CD14-positive monocyte (primary cell): ENCODE data around the gene EPHB4. TPM values are rescaled to one million over a fixed set of nuclear protein-coding genes. Genes with fewer than 3 reads are reported as not detected.

Experiments used
- DNase-seq, 3 donors: peaks; one replicate each; pipeline ENCODE4 v3.0.0-alpha.2; 2011 to 2022
- H2AFZ ChIP-seq: 2 replicates; pipeline ENCODE4 v1.6.0; 2012; ENCODE audit warnings: mild to moderate bottlenecking, low read depth, low read length, inconsistent platforms; ENCODE audit not compliant: insufficient read depth, poor library complexity, severe bottlenecking
- H3K27ac ChIP-seq, 2 donors: 1 replicate in 1 of 2; 2 replicates in 1 of 2; pipeline ENCODE4 v1.5.1; 2012 to 2013; ENCODE audit warnings: low read length in 2 of 2, control low read depth in 1 of 2, inconsistent platforms in 1 of 2, low read depth in 1 of 2, mild to moderate bottlenecking in 1 of 2
- H3K27me3 ChIP-seq, 2 donors: one replicate each; pipeline versions ENCODE4 v1.6.0 to v1.6.1; 2011 to 2013; ENCODE audit warnings: low read length in 2 of 2; ENCODE audit not compliant: control insufficient read depth in 2 of 2, insufficient read depth in 2 of 2
- H3K36me3 ChIP-seq, 2 donors: replicated peaks in 1 of 2; 1 replicate in 1 of 2; 2 replicates in 1 of 2; pipeline versions ENCODE4 v1.5.1 to v1.6.1; 2012 to 2013; ENCODE audit warnings: low read length in 2 of 2, control low read depth in 1 of 2, inconsistent platforms in 1 of 2, mild to moderate bottlenecking in 1 of 2; ENCODE audit not compliant: insufficient read depth in 2 of 2, control insufficient read depth in 1 of 2
- H3K4me1 ChIP-seq, 2 donors: 1 replicate in 1 of 2; 2 replicates in 1 of 2; pipeline versions ENCODE4 v1.5.1 to v1.6.1; 2012 to 2013; ENCODE audit warnings: low read length in 2 of 2, control low read depth in 1 of 2, inconsistent platforms in 1 of 2, mild to moderate bottlenecking in 1 of 2, moderate library complexity in 1 of 2; ENCODE audit not compliant: insufficient read depth in 2 of 2, control insufficient read depth in 1 of 2
- H3K4me2 ChIP-seq: replicated peaks from 2 replicates; pipeline ENCODE3; 2012; ENCODE audit warnings: low read length, moderate library complexity, mild to moderate bottlenecking; ENCODE audit not compliant: poor library complexity, severe bottlenecking; ENCODE audit errors: extremely low read depth
- H3K4me3 ChIP-seq, 3 experiments: fragments of 200-600 bp in 1 of 3; sonication (generic) in 1 of 3; replicated peaks in 1 of 3; 1 replicate in 2 of 3; 2 replicates in 1 of 3; pipeline ENCODE4 v1.5.1; 2011 to 2013; ENCODE audit warnings: low read length in 3 of 3, mild to moderate bottlenecking in 3 of 3, control low read depth in 2 of 3, low read depth in 2 of 3, inconsistent platforms in 1 of 3, moderate library complexity in 1 of 3
- H3K79me2 ChIP-seq: 2 replicates; pipeline ENCODE4 v1.6.0; 2012; ENCODE audit warnings: mild to moderate bottlenecking, control low read depth, inconsistent platforms, low read length, moderate library complexity; ENCODE audit not compliant: insufficient read depth
- H3K9ac ChIP-seq: 2 replicates; pipeline ENCODE4 v1.6.0; 2017; ENCODE audit warnings: low read length, mild to moderate bottlenecking; ENCODE audit not compliant: insufficient read depth, poor library complexity, severe bottlenecking
- H3K9me3 ChIP-seq, 2 donors: replicated peaks in 1 of 2; 1 replicate in 1 of 2; 2 replicates in 1 of 2; pipeline versions ENCODE4 v1.5.1 to v1.6.1; 2012 to 2013; ENCODE audit warnings: low read length in 2 of 2, control low read depth in 1 of 2; ENCODE audit not compliant: control insufficient read depth in 1 of 2, insufficient read depth in 1 of 2
- H4K20me1 ChIP-seq: 2 replicates; pipeline ENCODE4 v1.6.0; 2012; ENCODE audit warnings: mild to moderate bottlenecking, low read length, control low read depth, moderate library complexity; ENCODE audit not compliant: insufficient read depth
- H3K27ac Mint-ChIP-seq, 7 donors: one replicate each; pipeline ENCODE4 v1.8.0; 2020; ENCODE audit warnings: mild to moderate bottlenecking in 7 of 7, mixed read lengths in 7 of 7, moderate library complexity in 6 of 7, inconsistent platforms in 2 of 7
- H3K27me3 Mint-ChIP-seq, 3 donors: one replicate each; pipeline ENCODE4 v1.8.0; 2021 to 2022; ENCODE audit warnings: low read depth in 3 of 3, mild to moderate bottlenecking in 3 of 3, mixed read lengths in 3 of 3, moderate library complexity in 3 of 3, inconsistent platforms in 1 of 3
- H3K36me3 Mint-ChIP-seq, 2 donors: one replicate each; pipeline ENCODE4 v1.8.0; 2020; ENCODE audit warnings: mixed read lengths in 2 of 2, inconsistent platforms in 1 of 2, mild to moderate bottlenecking in 1 of 2
- H3K4me1 Mint-ChIP-seq: one replicate; pipeline ENCODE4 v1.8.0; 2020; ENCODE audit warnings: mild to moderate bottlenecking, mixed read lengths
- H3K4me3 Mint-ChIP-seq, 2 donors: one replicate each; pipeline ENCODE4 v1.8.0; 2020; ENCODE audit warnings: mild to moderate bottlenecking in 2 of 2, mixed read lengths in 2 of 2, moderate library complexity in 1 of 2
- H3K9me3 Mint-ChIP-seq, 7 donors: one replicate each; pipeline ENCODE4 v1.8.0; 2020 to 2022; ENCODE audit warnings: mixed read lengths in 7 of 7, mild to moderate bottlenecking in 6 of 7, moderate library complexity in 6 of 7, inconsistent platforms in 2 of 7
- CTCF ChIP-seq: fragments of 200-600 bp; IDR thresholded peaks from one replicate; pipeline ENCODE4 v1.8.0; 2022; ENCODE audit warnings: antibody characterized with exemption, mild to moderate bottlenecking
- WGBS: methylation state at CpG from one replicate; pipeline ENCODE4 v1.1.5; 2013; ENCODE audit warnings: missing lambda C conversion rate; ENCODE audit not compliant: insufficient coverage; 5-methylcytosine and 5-hydroxymethylcytosine counted together
- intact Hi-C, 2 donors: fragments of 100-400 bp; cut with micrococcal nuclease; formaldehyde crosslinking; loops; one replicate each; pipeline versions ENCODE4 v1.15.0 to v1.15.1; 2023
- polyA plus RNA-seq, 3 donors: library from polyadenylated mRNA; depleted of rRNA in 1 of 3; unstranded in 2 of 3; stranded (reverse) in 1 of 3; fragments of 300-500 nt in 2 of 3; fragments of >200 nt in 1 of 3; fragmentation: Illumina TruSeq in 2 of 3; gene quantifications; 1 replicate in 2 of 3; 2 replicates in 1 of 3; pipeline ENCODE4 v1.2.3, GENCODE V29; 2012 to 2021

Gene EPHB4
- polyA plus RNA-seq, 3 donors, result 5.0 to 6.5 (median 5.7) TPM

GRCh38 chr7:100759357-100760171 is 67.8 kb downstream of the EPHB4 start:
- Mint-ChIP-seq H3K36me3 (no peaks in the 10 kb centered on the region), H3K27ac (no peak overlapping the region), H3K27me3 (peaks cover 1 to 7% (median 6%) of the 10 kb centered on the region in 3 donors), H3K4me1 (peaks cover 9% of the 10 kb centered on the region), H3K9me3 (peaks cover 0 to 2% (median 0%) of the 10 kb centered on the region in 7 donors), H3K4me3 (peak overlapping the region in 1 of 2 donors; percentile 36)
- H3K9me3 ChIP-seq, result no peaks in the 10 kb centered on the region
- no peak overlapping the region for H3K4me2 ChIP-seq
- H3K27me3 ChIP-seq, result no peaks in the 10 kb centered on the region
- no peak overlapping the region for H2AFZ ChIP-seq
- no peaks in the 10 kb centered on the region for H3K36me3 ChIP-seq
- H3K4me1 ChIP-seq, result no peaks in the 10 kb centered on the region
- WGBS, result 92% methylated on average over 15 of the region's 19 CpGs
- H3K27ac ChIP-seq, result no peak overlapping the region
- no peaks in the 10 kb centered on the region for H4K20me1 ChIP-seq
- no peak overlapping the region for H3K4me3 ChIP-seq
- TF ChIP-seq CTCF, result no peak
- no peak overlapping the region for H3K9ac ChIP-seq
- intact Hi-C loops, result no loop called here
- DNase-seq, result no peak
- H3K79me2 ChIP-seq, result no peaks in the 10 kb centered on the region

DNA sequence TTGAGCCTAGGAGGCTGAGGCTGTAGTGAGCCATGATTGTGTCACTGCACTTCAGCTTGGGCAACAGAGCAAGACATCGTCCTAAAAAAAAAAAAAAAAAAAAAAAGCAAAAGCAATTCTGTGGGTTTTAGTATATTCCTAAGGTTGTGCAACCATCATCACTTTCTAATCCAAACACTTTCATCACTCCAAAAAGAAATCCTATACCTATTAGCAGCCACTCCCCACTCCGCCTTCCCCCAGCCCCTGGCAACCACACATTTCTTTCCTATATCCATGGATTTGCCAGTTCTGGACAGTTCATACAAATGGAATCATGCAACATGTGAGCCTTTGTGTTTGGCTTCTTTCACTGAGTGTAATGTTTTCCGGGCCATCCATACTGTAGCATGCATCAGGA is 73.6 kb downstream of the EPHB4 start:
- Histone ChIP-seq H3K9ac (no peak overlapping the region), H2AFZ (no peak overlapping the region), H3K27ac (no peak overlapping the region), H3K4me2 (no peak overlapping the region), H4K20me1 (no peaks in the 10 kb centered on the region), H3K79me2 (no peaks in the 10 kb centered on the region), H3K27me3 (peaks cover 0 to 11% of the 10 kb centered on the region in 2 donors), H3K4me1 (no peaks in the 10 kb centered on the region), H3K9me3 (no peaks in the 10 kb centered on the region), H3K4me3 (no peak overlapping the region), H3K36me3 (no peaks in the 10 kb centered on the region)
- no peak for TF ChIP-seq CTCF
- no peak overlapping the region for H3K4me3 Mint-ChIP-seq
- intact Hi-C loops, result no loop called here
- peaks cover 10 to 29% (median 19%) of the 10 kb centered on the region in 3 donors for H3K27me3 Mint-ChIP-seq
- no peak overlapping the region for H3K27ac Mint-ChIP-seq
- no peaks in the 10 kb centered on the region for H3K36me3 Mint-ChIP-seq
- no peak for DNase-seq
- no peaks in the 10 kb centered on the region for H3K9me3 Mint-ChIP-seq
- 100% methylated on average over 1 of the region's 3 CpGs for WGBS
- H3K4me1 Mint-ChIP-seq, result no peaks in the 10 kb centered on the region
